ENCODE results near the gene NFKB2. TPM values are rescaled to one million over a fixed set of nuclear protein-coding genes. Genes with fewer than 3 reads are reported as not detected.

Gene NFKB2
- total RNA-seq, 3 donors from 2014 or later: 11.0 to 21.0 (median 18.9) TPM

DNA sequence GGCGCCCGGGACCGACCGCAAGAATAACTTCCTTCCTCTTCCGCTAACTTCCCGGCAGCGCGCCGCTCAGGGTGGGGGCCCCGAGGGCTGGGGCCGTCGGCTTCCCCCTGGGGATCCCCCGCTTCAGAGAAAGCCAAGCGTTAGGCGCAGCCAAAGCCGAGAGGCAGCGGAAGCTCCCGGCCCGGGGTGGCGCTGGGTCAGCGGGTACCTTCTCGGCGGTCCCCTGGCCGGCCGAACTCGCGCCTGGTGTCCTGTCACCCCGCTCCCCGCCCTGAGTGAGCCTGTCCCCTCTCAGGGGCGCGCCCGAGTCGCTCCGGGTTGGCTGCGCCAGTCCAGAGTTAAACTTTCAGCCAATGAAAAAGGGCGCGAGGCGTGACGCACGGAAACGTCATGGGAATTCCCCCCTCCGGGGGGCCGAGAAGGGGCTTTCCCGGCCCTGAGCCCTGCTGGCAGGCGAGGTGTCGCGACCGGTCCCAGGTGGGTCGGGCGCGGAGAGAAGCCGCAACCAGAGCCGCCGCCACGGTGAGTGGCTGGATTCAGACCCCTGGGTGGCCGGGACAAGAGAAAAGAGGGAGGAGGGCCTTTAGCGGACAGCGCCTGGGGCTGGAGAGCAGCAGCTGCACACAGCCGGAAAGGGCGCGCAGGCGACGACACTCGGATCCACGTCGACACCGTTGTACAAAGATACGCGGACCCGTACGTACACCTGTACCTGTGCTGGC, 1.3 kb upstream of the NFKB2 start:
- TF ChIP-seq POLR2A (IDR thresholded peaks at IDR 0.05): peak; percentile 52
- TF ChIP-seq, protein P1, sequence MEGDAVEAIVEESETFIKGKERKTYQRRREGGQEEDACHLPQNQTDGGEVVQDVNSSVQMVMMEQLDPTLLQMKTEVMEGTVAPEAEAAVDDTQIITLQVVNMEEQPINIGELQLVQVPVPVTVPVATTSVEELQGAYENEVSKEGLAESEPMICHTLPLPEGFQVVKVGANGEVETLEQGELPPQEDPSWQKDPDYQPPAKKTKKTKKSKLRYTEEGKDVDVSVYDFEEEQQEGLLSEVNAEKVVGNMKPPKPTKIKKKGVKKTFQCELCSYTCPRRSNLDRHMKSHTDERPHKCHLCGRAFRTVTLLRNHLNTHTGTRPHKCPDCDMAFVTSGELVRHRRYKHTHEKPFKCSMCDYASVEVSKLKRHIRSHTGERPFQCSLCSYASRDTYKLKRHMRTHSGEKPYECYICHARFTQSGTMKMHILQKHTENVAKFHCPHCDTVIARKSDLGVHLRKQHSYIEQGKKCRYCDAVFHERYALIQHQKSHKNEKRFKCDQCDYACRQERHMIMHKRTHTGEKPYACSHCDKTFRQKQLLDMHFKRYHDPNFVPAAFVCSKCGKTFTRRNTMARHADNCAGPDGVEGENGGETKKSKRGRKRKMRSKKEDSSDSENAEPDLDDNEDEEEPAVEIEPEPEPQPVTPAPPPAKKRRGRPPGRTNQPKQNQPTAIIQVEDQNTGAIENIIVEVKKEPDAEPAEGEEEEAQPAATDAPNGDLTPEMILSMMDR (IDR thresholded peaks at IDR 0.05): peak; percentile 84 to 98 (median 97)
- peak; percentile 75 to 91 (median 86) for TF ChIP-seq POLR2AphosphoS5 (IDR thresholded peaks at IDR 0.05)
- H3K27me3 ChIP-seq: no peaks in the 10 kb centered on the region

DNA sequence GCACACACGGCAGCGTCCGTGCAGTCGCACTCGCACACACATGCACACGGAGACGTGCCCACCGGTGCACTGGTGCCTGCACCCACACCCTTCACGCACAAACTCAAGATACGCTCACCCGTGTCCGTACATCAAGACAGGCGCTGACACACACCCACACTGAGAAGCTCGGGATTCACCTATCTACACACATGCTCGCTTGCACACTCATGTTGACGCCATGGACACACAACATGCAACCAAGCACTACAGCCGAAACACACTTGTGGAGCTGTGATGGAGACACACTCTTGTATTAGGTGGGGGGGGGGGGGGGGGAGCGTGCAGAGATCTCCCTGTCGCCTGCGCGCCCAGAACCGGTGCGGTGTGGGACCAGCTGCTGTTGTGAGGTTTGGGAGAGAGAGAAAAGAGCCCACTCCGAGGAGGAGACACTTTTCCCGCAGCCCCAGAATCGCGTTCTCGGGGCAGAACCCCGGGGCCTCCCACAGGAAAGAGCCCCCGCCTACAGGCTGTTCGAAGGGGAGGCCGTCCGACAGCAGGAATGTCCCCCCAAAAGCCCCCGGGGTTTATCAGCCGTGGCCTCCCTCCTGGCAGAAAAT, 605 bp upstream of the NFKB2 start:
- no peaks in the 10 kb centered on the region for H3K9me3 ChIP-seq
- H3K27me3 ChIP-seq: no peaks in the 10 kb centered on the region
- peaks cover 4 to 11% of the 10 kb centered on the region in 2 donors for H3K4me1 ChIP-seq
- no peaks in the 10 kb centered on the region for H3K36me3 ChIP-seq
- H3K4me3 ChIP-seq: peak overlapping the region; percentile 63 to 82 (median 73)
- H3K27ac ChIP-seq: peak overlapping the region; percentile 96 to 97
- TF ChIP-seq POLR2A (IDR thresholded peaks at IDR 0.05) (no peak), POLR2AphosphoS5 (IDR thresholded peaks at IDR 0.05) (no peak)
- TF ChIP-seq, protein P1 (IDR thresholded peaks at IDR 0.05): no peak
- intact Hi-C loops (cut with DNase I; ENCODE audit: low total_unique reads): no loop called here
- DNase-seq (ENCODE audit: low spot score in 2 of 2): no peak

More for the DNA sequence above, 1.3 kb upstream of the NFKB2 start:
- peak; percentile 86 to 90 for DNase-seq (ENCODE audit: low spot score in 2 of 2)
- H3K9me3 ChIP-seq: no peaks in the 10 kb centered on the region
- H3K4me3 ChIP-seq: peak overlapping the region; percentile 63 to 82 (median 73)
- peak overlapping the region; percentile 96 to 97 for H3K27ac ChIP-seq
- peaks cover 0 to 11% of the 10 kb centered on the region in 2 donors for H3K4me1 ChIP-seq
- intact Hi-C loops (cut with DNase I; ENCODE audit: low total_unique reads): no loop called here
- no peaks in the 10 kb centered on the region for H3K36me3 ChIP-seq

DNA sequence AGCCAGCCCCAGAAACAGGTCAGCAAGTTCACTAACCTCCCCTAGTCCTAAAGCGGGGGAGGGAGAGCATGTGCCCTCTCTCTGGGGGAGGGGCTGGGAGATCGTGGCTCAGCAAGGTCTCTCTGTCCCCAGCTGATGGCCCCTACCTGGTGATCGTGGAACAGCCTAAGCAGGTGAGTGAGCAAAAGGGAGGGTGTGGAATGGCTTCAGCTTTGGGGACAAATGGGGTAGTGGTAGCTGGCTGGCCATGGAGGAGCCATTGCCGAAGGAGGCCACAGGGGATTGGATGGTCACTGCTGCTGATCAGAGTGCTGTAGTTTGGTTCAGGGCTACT, 779 bp downstream of the NFKB2 start:
- peaks cover 4 to 11% of the 10 kb centered on the region in 2 donors for H3K4me1 ChIP-seq
- no peaks in the 10 kb centered on the region for H3K9me3 ChIP-seq
- peak overlapping the region; percentile 96 to 97 for H3K27ac ChIP-seq
- intact Hi-C loops (cut with DNase I; ENCODE audit: low total_unique reads): no loop called here
- H3K4me3 ChIP-seq: peak overlapping the region; percentile 63 to 82 (median 73)
- H3K27me3 ChIP-seq: no peaks in the 10 kb centered on the region
- TF ChIP-seq, protein P1 (IDR thresholded peaks at IDR 0.05): no peak
- no peak for TF ChIP-seq POLR2A (IDR thresholded peaks at IDR 0.05)
- TF ChIP-seq POLR2AphosphoS5 (IDR thresholded peaks at IDR 0.05): no peak
- no peaks in the 10 kb centered on the region for H3K36me3 ChIP-seq
- no peak for DNase-seq (ENCODE audit: low spot score in 2 of 2)

DNA sequence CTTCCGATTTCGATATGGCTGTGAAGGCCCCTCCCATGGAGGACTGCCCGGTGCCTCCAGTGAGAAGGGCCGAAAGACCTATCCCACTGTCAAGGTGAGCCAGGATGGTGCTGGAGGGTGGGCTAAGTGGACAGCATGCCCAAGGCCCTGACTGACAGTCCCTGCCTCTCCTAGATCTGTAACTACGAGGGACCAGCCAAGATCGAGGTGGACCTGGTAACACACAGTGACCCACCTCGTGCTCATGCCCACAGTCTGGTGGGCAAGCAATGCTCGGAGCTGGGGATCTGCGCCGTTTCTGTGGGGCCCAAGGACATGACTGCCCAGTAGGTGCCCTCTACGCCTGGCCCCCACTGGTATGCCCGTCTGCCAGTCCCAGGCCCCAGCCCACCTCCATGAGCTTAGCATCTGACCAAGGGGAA, 1.2 kb downstream of the NFKB2 start:
- Histone ChIP-seq H3K4me1 (peaks cover 4 to 11% of the 10 kb centered on the region in 2 donors), H3K9me3 (no peaks in the 10 kb centered on the region), H3K36me3 (no peaks in the 10 kb centered on the region), H3K27ac (peak overlapping the region; percentile 96 to 97), H3K27me3 (no peaks in the 10 kb centered on the region), H3K4me3 (peak overlapping the region in 1 of 3 donors; percentile 82)
- TF ChIP-seq POLR2A (IDR thresholded peaks at IDR 0.05): no peak
- no peak for TF ChIP-seq POLR2AphosphoS5 (IDR thresholded peaks at IDR 0.05)
- TF ChIP-seq, protein P1 (IDR thresholded peaks at IDR 0.05): no peak
- no peak for DNase-seq (ENCODE audit: low spot score in 2 of 2)
- intact Hi-C loops (cut with DNase I; ENCODE audit: low total_unique reads): no loop called here
